Activated effector memory CD4-positive, alpha-beta T cell treated with Interleukin-2 at 50 U/mL for 16 hours (primary cell): ENCODE data around the gene C8A.

ENCODE experiments used
- DNase-seq: peaks from one replicate; pipeline ENCODE4 v3.0.0-alpha.2; 2020

The C8A gene

DNA sequence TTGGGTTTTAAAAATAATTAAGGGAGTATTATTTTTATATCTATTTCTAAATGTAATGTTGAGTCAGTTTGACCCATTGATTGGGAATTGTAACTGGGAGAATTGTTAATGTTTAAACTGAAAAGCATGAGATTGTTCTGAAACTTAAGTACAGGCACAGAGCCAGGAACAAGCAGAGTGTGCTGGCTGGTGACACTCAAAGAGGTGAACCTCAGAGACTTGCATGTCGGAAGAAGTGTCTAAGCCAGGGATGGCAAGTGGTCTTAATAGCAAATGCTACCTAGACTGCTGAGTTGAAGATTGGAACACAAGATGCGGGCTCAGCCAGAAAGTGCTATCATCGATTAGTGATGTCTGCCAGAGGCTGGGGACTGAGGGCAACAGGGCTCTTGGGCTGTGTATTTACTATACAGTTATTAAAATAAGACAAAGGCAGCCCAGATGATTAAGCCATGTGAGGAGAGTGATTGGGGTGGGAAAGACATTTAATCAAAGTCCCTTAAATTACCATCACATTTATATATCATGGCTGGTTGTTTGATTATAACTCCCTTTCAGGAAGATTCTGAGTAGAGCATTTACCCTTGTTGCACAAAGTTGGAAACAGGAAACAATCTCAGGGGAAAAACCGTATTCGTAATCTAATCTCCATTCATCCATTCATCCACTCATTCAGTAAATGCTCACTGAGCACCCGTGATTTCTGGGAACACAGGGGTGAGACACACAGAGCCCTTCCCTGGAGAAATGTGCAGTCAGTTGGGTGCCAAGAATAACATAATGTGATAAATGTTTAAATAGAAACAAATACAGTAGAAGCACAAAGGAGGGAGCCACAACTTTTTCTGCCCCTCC lies 42.8 kb downstream of the C8A start:
- DNase-seq, result no peak

DNA sequence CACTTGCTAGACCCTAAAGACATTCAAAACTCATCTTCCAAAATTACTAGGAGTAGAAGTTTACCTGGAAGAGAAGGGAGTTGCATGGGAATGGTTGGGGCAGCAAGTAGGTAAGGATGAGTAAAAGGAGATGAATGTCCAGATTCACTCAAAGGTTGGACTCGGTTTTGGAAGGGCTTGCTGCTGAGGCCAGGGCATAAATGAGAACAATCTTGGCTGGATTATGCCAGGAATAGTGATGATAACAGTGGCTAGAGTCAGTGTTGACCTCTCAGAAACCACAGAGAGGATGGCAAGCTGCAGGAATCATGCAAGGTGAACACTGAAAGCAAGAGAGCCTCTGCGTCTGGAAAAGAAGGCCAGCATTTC lies 43.4 kb downstream of the C8A start:
- no peak for DNase-seq

DNA sequence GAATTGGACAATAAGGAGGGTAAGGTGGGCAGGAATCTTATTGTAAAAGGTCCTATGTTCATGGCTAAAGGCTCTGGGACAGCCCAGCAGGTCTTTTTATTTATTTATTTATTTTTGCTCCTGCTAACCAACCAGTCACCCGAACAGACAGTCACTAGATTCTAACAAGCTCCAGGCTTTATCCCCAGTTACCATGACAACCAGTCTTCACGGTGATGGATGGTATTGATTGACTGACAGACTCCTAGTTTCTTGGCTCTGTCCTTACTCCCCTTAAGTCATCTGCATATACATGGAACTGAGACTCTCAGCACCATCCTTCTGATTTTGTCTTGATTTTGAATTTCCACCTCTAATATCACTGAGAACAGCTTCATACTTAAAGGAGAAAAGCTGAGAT lies 44.3 kb downstream of the C8A start:
- no peak for DNase-seq

DNA sequence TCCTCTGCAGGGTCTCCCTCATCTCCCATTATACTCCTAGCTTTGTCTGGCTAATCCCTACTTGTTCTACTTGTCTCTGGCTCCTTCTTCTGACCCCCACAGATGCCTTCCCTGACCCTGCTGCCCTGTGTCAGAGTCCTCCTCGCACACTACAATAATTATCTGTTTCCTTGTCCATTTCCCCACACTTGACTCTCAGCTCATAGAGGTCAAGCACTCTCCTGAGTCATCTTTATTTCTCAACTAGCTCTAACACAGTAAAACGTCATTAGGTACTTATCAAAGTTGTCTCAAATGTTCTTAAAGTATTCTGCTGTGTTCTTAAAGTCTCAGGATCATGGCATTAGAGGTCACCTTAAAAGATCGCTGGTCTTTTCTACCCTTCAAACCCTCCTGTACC lies 47.1 kb downstream of the C8A start:
- no peak for DNase-seq

DNA sequence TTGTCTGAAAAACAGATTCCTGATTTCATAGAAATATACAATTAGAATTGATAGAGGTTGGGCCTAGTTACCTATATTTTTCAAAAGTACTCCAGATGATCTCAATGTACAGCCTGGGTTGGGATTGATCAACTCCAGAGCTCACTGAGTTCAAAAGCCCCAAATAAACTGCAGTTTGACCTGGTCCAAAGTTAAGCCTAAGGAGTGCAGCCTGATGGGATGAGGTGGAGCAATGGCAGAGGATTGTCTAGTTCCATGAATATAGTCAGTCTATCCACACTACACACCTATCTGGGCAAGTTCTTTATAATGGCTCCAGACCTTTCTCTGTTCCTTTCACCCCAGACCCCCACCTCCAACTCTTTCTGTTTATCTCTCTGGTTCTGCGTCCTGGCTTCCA lies 49.2 kb downstream of the C8A start:
- no peak for DNase-seq

DNA sequence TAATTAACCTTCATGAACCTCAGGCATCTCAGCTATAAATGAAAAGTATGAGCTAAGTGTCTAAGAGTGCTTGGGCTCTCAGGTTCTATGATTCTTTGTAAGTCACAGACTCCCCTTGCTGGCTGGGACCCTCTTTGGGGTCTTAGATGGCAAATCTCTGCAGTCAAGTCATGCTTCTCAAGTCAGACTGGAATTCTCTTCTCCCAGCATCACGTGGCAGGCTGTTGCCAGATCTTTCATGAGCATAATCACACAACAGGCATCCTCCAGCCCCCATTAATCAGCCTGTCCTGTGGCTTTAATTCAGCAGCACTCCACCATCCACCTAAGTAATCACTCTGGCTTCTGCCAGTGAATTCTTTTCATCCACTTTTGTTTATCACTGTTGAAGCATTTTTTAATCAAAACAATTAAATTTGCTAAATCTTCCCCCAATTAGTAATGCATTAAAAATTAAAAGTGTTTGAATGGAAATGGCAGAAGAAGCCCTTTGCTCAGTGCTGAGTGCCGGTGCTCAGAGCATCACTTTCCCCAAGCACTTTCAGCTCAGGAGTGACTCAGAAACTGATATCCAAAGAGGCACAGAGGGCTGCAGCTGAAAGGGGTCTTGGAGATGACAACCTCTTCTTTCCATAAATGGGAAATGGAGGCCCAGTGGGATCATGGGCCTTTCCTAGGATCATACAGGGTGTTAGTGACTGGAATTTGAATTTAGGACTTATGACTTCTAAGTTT lies 50.2 kb downstream of the C8A start:
- DNase-seq, result no peak

DNA sequence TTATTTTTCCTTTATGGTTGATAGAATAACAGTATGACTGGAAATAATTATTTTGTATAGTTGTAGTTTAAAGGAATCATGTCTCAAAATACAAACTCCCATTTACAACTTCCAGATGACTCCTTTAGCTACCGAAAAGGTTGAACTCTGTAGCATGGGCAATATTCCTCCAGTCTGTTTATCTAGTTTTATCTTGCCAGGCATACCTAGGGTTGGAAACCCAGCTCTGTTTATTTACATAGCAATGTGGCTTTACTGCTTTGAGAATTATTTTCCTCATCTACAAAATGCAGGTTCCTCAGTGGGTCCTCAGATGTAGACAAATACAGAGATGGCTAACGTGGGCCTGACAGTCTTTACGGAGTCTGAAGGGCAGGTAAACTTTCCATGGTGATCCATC lies 51.1 kb downstream of the C8A start:
- DNase-seq, result no peak

DNA sequence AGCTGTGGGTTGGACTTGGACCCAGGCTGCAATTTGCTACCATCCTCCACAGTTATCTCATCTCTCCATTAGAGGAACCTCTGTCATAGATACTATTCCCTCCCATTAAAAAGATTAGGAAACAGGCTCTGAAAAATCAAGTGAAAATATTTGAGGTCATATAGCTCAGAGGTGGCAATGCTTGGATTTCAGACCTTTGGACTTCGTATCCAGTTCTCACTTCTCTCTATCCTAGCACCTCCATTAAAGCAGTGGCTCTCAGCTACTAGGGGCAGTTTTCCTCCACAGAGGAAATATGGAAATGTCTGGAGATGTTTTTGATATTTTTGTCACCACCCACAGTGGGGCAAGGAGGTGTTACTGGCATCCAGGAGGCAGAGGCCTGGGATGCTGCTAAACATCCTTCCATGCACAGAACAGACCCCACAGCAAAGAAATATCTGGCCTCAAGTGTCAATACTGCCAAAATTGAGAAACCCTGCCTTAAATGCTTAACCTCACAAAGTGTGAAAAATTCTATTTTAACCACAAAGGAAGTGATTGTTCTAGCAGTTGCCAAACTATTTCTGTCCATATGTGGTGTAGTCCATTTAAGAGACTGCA lies 54.1 kb downstream of the C8A start:
- DNase-seq, result no peak

DNA sequence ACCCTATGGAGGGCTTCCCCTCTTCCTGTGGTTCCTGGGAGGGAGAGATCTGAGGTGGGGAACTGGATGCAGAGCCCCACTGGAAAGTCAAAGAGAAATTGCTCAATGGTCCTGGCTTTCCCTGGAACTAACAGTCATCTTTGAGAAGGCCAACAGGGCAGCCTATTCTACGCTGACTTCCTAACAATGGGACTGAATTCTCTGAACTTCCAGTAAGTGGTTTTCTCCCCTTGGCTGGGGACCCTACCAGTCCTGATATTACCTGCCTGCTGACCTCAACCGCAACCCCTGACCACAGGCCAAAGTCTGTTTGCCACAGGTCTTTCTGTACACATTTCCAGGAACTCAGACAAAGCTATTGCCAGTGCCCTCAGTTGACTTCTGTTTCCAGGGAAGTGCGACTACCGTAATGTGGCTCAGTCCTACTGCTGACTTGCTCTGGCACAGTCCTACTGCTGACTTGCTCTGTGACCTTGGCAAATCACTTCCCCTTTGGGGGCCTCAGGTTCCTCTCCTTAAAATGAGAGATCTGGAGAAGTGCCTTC lies 55.9 kb downstream of the C8A start:
- no peak for DNase-seq

DNA sequence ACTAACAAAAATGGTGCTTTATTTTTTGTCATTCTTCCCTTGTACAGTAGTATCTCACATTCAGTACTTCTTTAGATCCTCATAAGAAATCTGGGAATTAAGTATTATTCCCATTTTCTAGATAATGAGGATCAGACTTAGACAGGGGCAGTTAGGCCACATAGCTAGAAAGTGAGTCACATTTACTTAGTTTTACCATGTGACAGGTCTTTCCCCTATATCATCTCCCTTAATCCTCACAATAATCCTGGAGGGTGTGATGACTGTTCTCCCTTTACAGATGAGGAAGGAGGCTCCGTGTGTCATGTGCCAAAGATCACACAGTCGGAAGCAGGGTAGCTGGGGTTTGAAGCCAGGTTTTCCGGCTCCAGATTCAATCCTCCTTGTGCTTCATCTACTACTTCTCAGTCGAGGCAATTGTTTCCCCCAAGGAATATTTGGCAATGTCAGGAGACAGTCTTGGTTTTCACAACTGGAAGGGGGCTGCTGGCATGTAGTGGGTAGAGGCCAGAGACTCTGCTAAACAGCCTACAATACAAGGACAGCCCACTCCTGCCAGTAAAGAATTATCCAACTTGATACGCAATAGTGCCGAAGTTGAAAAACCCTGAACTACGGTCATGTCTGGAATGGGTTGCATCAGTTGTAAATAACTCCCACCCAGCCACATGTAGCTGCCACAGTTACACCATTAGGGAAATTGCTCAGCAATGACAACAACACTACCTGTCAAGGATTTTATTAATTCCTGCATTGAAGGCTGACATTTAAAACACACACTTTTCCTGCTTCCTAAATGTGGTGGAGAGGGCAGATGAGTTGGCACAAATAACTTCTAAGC lies 56.7 kb downstream of the C8A start:
- DNase-seq, result no peak

DNA sequence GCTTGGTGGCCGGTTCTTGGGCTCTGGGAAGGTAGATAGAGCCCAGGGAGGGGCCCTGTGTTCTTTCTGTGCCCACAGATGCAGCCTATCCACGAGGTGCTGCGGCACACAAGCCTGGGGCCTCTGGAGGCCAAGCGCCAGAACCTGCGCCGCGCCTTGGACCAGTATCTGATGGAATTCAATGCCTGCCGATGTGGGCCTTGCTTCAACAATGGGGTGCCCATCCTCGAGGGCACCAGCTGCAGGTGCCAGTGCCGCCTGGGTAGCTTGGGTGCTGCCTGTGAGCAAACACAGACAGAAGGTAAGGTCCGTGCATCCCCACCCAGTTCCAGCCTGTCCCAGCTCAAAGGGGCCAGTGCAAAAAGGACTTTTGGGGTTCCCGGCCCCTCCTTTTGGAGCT lies 57.7 kb downstream of the C8A start:
- no peak for DNase-seq

DNA sequence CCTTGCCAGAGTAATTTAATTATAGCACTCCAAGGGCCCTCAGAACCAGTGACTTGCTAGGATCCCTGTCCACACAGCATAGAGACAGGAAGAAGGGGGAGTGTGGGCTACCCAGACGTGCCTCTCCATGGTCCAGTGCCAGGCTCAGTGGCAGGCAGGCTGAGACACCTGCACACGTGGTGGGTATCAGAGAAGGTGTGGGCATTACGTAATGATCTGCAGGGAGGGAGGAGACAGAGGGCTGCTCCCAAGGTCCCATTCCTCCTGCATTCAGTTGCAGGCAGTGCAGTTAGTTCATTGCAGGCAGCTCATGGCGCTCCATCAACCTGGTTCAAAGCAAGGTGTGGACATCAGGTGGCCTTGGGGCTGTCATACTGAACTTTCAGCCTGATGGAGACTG lies 61.4 kb downstream of the C8A start:
- no peak for DNase-seq

DNA sequence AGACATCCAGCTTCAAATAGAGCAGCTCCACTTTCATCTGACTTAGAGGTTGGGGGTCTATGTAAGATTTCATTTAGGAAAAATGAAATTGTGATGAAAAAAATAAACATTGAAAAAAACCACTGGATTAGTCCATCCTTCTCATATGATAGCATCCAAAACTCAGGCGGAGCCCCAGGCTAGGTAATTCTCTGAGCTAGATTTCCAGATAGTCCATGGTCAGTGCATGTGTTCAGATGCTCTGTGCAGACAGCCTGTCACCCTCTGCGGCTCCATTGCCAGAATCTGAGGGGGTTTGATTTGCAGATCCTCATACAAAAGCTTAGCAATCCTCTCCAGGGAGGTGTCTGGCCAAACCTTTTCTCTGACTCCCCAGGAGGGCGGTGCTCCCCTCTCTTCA lies 62.0 kb downstream of the C8A start:
- no peak for DNase-seq

DNA sequence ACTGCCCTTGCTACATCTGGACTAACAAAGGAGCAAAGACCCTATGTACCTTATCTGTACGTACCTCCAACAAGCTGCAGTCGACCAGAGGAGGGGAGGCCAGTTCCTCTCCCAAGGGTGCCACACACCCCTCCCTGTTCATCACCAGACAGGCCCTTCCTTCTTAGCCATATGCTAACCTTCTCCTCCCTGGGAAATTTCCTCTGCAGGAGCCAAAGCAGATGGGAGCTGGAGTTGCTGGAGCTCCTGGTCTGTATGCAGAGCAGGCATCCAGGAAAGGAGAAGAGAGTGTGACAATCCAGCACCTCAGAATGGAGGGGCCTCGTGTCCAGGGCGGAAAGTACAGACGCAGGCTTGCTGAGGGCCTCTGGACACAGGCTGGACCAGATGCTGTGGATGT lies 62.8 kb downstream of the C8A start:
- DNase-seq, result no peak

DNA sequence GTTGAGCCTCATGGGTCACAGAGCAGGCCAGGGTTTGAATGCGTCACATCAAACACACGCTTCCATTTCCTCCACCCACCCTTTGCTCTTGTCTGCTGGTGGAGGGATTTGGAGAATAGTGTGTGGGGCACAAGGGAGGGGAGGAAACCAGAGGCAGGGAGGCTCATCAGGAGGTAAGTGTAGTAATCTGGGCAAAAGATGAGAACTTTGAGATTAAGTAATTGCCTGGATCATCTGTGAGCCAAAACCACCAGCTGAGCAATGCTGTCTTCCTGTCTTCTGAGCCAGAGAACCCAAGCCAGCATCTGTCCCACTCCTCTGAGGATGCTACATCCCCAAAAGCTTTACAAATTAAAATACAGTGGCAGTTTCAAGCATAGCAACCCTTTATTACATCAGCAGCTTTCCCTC lies 66.0 kb downstream of the C8A start:
- no peak for DNase-seq

DNA sequence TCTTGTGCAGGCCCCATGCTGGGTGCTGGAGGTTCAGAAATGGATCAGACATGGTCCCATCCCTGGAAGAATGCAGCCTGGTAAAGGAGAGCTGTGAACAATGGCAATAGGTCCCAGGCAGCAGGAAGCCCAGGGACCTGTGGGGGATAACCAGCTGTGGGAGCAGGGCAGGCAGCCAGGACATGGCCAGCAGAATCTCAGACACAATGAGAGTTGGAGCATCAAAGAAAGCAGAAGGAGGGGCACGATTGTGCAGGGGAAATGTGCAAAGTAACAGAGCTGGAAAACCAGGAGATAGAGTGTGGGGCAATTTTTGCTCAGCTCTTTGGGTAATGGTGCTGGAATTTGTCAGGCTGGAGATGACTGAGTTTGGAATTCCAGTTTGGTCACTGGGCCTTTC lies 66.9 kb downstream of the C8A start:
- DNase-seq, result no peak

DNA sequence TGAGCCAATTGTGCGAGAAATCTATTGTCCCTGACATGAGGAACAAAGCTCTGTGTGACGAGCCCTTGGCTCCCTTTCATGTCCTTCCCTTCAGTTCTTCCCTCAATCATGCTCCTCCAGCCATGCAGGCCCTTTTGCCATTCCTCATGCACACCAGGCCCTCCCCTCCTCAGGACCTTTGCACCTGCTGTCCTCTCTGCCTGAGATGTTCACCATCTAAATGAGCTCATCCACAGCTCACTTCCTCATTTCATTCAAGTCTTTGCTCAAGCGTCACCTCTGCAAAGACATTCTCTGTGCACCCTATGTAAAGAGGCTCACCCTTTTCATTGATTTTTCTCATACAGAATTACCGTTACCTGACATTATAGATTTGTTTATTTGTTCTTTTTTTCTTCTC lies 67.5 kb downstream of the C8A start:
- no peak for DNase-seq

DNA sequence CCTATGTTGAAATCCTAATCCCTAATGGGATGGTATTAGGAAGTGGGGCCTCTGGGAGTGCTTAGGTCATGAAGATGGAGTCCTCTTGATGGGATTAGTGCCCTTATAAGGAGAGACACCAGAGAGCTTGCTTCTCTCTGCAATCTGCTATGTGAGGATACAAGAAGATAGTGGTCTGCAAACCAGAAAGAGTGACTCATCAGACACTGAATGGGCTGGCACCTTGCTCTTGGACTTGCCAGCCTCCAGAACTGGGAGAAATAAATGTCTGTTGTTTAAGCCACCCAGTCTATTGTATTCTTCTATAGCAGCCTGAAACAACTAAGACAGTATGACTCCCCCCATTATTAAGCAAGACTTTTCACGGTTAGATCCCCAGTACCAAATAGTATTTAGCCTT lies 67.9 kb downstream of the C8A start:
- no peak for DNase-seq

DNA sequence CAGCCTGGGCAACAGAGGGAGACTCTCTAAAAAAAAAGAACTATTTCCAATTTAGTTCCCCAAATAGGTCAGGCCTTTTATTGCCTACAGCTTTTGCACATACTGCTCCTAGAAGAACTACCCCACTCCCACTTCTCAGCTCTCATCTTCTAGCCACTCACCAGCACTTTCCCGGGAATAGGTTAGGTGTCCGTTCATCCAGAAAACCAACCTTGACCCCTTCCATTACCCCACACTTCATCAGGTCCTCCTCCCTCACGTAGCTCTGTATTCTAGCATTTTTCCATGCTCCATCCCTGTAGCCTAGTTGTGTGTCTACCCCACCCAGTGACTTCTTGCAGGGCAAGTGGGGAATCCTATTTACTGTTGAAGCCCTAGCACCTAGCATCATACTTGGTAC lies 68.6 kb downstream of the C8A start:
- no peak for DNase-seq

DNA sequence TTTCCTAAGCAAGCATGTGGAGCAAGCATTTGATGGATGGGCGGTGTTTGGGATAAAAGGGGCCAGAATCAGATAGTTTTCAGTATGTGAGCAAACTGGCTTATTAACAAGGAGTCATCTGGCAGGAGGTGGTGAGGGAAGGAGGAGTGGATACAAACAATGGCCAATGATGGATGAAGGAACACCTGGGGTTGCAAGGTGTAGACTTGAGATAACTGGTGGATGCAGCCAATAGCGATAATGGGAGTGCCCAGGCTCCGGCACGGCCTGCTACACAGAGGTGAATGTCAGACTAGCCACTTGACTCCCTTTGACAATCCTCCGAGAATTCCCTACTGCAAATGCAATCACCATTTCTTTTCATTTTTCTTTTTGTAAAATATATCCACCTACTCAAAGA lies 69.5 kb downstream of the C8A start:
- DNase-seq, result no peak

DNA sequence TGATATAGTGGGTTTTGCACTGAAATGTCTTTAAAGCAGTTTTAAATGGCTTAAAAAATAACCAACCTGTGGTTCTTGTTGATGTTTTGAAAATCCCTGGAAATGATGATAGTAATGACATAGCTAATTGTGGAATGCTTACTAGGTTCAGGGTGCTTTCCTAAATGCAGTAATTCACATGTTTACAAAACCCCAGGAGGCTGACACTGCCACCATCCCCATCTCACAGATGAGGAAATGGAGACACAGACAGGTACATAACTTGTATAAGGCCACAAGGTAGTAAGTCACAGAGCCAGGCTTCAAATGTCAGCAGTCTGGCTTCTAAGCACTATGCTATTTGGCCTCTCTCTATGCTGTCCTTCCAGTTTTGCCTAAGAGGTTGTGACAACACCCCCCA lies 70.6 kb downstream of the C8A start:
- DNase-seq, result no peak

DNA sequence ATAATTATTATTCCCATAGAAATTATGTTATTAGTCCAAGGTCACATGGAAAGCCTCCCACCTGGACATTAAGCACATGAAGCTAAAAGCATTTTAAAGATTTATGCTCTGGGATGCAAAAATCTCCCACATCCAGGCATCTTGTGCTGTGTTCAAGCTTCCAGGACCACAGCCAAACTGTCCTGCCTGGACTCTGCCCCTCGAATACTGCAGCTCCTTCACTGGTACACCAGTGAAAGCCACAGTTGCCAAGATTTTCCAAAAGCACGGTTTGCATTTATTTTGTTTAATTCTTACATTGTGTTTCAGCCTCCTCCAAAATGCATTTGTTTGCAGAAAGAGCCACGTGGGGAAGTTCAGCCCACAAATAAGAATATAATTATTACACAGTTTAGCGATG lies 72.6 kb downstream of the C8A start:
- no peak for DNase-seq

DNA sequence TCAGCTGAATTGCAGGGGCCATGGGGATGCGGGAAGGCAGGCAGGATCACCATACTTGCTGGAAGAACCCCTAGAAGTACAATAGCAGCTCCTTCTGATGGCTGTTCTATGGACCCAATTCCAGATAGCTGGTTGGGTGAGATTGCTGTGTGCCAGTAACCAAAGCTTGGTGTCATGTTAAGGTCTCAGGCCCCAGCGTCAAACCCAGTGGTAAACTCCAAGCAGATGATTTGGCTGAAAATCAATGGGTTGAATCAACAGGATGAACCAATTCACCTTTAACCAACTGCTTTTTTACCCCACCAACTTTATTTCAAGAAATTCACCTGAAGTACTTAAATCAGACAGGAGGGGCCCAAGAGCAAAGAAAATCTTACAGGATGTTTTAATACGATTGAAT lies 73.4 kb downstream of the C8A start:
- no peak for DNase-seq
